ENCODE results near the gene ARL6IP4.

ARL6IP4 gene

GRCh38 chr12:122932207-122932606 lies 48.3 kb upstream of the ARL6IP4 start:
- TF ChIP-seq WT1 (tag by site-specific recombination; IDR thresholded peaks at IDR 0.05) (no peak), ZNF121 (tag by site-specific recombination; IDR thresholded peaks at IDR 0.05) (no peak), ZNF621 (tag by site-specific recombination; IDR thresholded peaks at IDR 0.05) (no peak), ZNF837 (tag by site-specific recombination; IDR thresholded peaks at IDR 0.05) (no peak), KLF8 (tag by site-specific recombination; IDR thresholded peaks at IDR 0.05) (no peak), SCRT1 (tag by site-specific recombination; IDR thresholded peaks at IDR 0.05; ENCODE audit: borderline replicate concordance) (no peak), ZBTB1 (tag by site-specific recombination; IDR thresholded peaks at IDR 0.05) (no peak), ZNF175 (tag by site-specific recombination; IDR thresholded peaks at IDR 0.05) (no peak), ZNF473 (tag by site-specific recombination; IDR thresholded peaks at IDR 0.05) (no peak), HOXD13 (CRISPR knock-in tag; IDR thresholded peaks at IDR 0.05; ENCODE audit: borderline replicate concordance) (no peak), ZNF394 (tag by site-specific recombination; IDR thresholded peaks at IDR 0.05; ENCODE audit: borderline replicate concordance) (no peak), ZNF544 (tag by site-specific recombination; IDR thresholded peaks at IDR 0.05) (no peak)
- TF ChIP-seq, protein P1, sequence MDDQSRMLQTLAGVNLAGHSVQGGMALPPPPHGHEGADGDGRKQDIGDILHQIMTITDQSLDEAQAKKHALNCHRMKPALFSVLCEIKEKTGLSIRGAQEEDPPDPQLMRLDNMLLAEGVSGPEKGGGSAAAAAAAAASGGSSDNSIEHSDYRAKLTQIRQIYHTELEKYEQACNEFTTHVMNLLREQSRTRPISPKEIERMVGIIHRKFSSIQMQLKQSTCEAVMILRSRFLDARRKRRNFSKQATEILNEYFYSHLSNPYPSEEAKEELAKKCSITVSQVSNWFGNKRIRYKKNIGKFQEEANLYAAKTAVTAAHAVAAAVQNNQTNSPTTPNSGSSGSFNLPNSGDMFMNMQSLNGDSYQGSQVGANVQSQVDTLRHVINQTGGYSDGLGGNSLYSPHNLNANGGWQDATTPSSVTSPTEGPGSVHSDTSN (CRISPR knock-in tag; IDR thresholded peaks at IDR 0.05), result no peak
- H3K4me1 ChIP-seq (ENCODE audit: control insufficient read depth, insufficient read depth, low read length), result no peaks in the 10 kb centered on the region
- no peak overlapping the region for H3K4me3 ChIP-seq (ENCODE audit: low read depth, low read length)
- peaks cover 0 to 13% of the 10 kb centered on the region in 2 experiments; a peak in 2 of 3 replicates for H3K36me3 ChIP-seq (ENCODE audit: control insufficient read depth in 2 of 2, insufficient read depth in 1 of 2, low read length in 2 of 2)
- H3K9me3 ChIP-seq (ENCODE audit: control insufficient read depth, insufficient read depth, low read depth, low read length), result no peaks in the 10 kb centered on the region
- CTCF ChIA-PET, result interaction anchor here (1.3 kb wide), 1 partner anchor 56 kb away, joined by 3 read pairs; no protein-coding TSS in a partner anchor
- no peak overlapping the region for H3K27ac ChIP-seq (ENCODE audit: extremely low read depth, low read depth, low read length)
- POLR2A ChIA-PET, result no interaction called here

- ChIA-PET POLR2A (interaction anchor here (0.7 kb wide), 1 partner anchor 11 kb away, joined by 3 read pairs; no protein-coding TSS in a partner anchor), CTCF (no interaction called here)
- H3K36me3 ChIP-seq (ENCODE audit: control insufficient read depth in 2 of 2, insufficient read depth in 1 of 2, low read length in 2 of 2), result peaks cover 0 to 22% of the 10 kb centered on the region in 2 experiments; a peak in 2 of 3 replicates
- no peak overlapping the region for H3K27ac ChIP-seq (ENCODE audit: extremely low read depth, low read depth, low read length)
- H3K9me3 ChIP-seq (ENCODE audit: control insufficient read depth, insufficient read depth, low read depth, low read length), result no peaks in the 10 kb centered on the region
- no peaks in the 10 kb centered on the region for H3K4me1 ChIP-seq (ENCODE audit: control insufficient read depth, insufficient read depth, low read length)
- no peak overlapping the region for H3K4me3 ChIP-seq (ENCODE audit: low read depth, low read length)
- no peak for TF ChIP-seq ZNF214 (tag by site-specific recombination; IDR thresholded peaks at IDR 0.05; ENCODE audit: borderline replicate concordance)
- no peak for TF ChIP-seq ZSCAN23 (tag by site-specific recombination; IDR thresholded peaks at IDR 0.05)
- peak; percentile 91 for TF ChIP-seq ZNF146 (tag by site-specific recombination; IDR thresholded peaks at IDR 0.05)
- no peak for TF ChIP-seq PRDM6 (tag by site-specific recombination; IDR thresholded peaks at IDR 0.05)
- TF ChIP-seq, protein P2, sequence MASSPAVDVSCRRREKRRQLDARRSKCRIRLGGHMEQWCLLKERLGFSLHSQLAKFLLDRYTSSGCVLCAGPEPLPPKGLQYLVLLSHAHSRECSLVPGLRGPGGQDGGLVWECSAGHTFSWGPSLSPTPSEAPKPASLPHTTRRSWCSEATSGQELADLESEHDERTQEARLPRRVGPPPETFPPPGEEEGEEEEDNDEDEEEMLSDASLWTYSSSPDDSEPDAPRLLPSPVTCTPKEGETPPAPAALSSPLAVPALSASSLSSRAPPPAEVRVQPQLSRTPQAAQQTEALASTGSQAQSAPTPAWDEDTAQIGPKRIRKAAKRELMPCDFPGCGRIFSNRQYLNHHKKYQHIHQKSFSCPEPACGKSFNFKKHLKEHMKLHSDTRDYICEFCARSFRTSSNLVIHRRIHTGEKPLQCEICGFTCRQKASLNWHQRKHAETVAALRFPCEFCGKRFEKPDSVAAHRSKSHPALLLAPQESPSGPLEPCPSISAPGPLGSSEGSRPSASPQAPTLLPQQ (tag by site-specific recombination; IDR thresholded peaks at IDR 0.05), result no peak
- TF ChIP-seq, protein P3, sequence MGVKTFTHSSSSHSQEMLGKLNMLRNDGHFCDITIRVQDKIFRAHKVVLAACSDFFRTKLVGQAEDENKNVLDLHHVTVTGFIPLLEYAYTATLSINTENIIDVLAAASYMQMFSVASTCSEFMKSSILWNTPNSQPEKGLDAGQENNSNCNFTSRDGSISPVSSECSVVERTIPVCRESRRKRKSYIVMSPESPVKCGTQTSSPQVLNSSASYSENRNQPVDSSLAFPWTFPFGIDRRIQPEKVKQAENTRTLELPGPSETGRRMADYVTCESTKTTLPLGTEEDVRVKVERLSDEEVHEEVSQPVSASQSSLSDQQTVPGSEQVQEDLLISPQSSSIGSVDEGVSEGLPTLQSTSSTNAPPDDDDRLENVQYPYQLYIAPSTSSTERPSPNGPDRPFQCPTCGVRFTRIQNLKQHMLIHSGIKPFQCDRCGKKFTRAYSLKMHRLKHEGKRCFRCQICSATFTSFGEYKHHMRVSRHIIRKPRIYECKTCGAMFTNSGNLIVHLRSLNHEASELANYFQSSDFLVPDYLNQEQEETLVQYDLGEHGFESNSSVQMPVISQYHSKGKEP (tag by site-specific recombination; IDR thresholded peaks at IDR 0.05), result no peak
- TF ChIP-seq ZFP3 (tag by site-specific recombination; IDR thresholded peaks at IDR 0.05; ENCODE audit: low read depth), result no peak
These were observed 45.8 kb upstream of the ARL6IP4 start for GRCh38 chr12:122934722-122935121.
